Measurements from ENCODE around the gene TLX2. TPM values are rescaled to one million over a fixed set of nuclear protein-coding genes. Genes with fewer than 3 reads are reported as not detected.

Gene TLX2
- total RNA-seq, 1 donor from 2014 or later: not detected

DNA sequence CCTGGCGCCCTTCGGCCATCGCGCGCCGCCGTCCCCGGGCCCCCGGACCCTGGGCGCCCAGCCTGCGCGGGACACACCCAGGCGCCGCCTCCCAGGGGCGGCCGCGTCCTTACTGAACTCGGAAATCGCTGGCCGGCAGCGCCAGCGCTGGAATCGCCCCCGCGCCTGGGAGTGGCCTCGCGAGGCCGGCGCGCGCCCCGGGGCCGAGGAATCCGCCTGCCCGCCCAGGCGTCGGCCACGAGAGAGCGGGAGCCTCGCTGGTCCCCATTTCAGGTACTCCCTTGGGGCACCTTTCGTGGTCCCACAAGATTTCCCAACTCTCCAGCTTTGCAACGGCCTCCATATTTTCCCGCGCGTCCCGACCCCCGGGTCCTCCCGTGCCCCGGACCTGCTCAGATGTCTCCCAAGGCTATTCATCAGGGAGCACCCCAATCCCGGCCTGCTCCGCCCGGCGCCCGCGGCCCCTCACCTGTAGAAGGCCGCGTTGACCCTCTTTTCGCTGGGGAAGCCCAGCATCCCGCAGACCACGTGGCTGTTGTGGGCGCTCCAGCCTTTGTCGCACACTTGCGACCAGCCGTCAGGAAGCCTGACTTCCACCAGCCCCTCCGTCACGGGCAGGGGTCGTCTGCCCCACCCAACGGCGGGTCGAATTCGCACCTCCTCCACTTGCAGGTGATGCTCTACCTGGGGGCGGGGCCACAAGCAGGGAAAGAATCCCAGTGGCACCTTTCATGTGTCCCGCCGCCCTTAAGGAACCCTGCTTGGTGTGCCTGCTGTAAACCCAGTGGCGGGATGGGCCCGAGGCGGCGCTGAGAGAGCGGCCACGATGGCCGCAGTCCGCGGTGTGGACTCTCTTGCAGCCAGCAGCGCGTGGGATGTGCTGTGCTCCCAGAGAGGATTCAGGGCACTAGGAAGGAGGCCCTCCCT, 34.9 kb downstream of the TLX2 start:
- TF ChIP-seq, protein P1, sequence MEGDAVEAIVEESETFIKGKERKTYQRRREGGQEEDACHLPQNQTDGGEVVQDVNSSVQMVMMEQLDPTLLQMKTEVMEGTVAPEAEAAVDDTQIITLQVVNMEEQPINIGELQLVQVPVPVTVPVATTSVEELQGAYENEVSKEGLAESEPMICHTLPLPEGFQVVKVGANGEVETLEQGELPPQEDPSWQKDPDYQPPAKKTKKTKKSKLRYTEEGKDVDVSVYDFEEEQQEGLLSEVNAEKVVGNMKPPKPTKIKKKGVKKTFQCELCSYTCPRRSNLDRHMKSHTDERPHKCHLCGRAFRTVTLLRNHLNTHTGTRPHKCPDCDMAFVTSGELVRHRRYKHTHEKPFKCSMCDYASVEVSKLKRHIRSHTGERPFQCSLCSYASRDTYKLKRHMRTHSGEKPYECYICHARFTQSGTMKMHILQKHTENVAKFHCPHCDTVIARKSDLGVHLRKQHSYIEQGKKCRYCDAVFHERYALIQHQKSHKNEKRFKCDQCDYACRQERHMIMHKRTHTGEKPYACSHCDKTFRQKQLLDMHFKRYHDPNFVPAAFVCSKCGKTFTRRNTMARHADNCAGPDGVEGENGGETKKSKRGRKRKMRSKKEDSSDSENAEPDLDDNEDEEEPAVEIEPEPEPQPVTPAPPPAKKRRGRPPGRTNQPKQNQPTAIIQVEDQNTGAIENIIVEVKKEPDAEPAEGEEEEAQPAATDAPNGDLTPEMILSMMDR (IDR thresholded peaks at IDR 0.05; ENCODE audit: insufficient read depth, low read length, severe bottlenecking): no peak
- DNase-seq (ENCODE audit: low read depth): peak; percentile 40
- Histone ChIP-seq H3K36me3 (ENCODE audit: control insufficient read depth, insufficient read depth, low read length) (no peaks in the 10 kb centered on the region), H3K4me3 (ENCODE audit: low read depth, low read length) (peak overlapping the region; percentile 52), H3K27me3 (ENCODE audit: control insufficient read depth, insufficient read depth, low read length) (no peaks in the 10 kb centered on the region)
- FAIRE-seq: no peak

DNA sequence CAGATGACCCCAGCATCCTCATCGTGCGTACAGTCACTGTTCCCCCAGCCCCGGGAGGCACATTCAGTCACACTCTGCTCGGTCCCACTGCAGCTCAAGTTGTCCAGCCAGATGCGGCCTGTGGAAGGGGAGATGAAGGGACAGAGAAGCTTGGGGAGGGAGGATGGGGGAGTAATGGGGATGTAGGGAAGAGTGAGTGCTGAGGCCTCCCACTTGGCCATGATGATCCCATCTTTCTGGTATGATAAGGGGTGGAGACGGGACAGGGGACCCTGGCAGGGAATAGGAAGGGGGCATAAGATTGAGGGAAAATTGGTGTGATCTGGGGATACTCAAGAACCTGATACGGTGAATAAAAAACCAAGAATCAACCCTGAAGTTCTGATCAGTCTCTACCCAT, 36.0 kb downstream of the TLX2 start:
- Histone ChIP-seq H3K27me3 (ENCODE audit: control insufficient read depth, insufficient read depth, low read length) (no peaks in the 10 kb centered on the region), H3K36me3 (ENCODE audit: control insufficient read depth, insufficient read depth, low read length) (no peaks in the 10 kb centered on the region), H3K4me3 (ENCODE audit: low read depth, low read length) (no peak overlapping the region)
- TF ChIP-seq, protein P1 (IDR thresholded peaks at IDR 0.05; ENCODE audit: insufficient read depth, low read length, severe bottlenecking): no peak
- FAIRE-seq (no peak), DNase-seq (ENCODE audit: low read depth) (no peak)

DNA sequence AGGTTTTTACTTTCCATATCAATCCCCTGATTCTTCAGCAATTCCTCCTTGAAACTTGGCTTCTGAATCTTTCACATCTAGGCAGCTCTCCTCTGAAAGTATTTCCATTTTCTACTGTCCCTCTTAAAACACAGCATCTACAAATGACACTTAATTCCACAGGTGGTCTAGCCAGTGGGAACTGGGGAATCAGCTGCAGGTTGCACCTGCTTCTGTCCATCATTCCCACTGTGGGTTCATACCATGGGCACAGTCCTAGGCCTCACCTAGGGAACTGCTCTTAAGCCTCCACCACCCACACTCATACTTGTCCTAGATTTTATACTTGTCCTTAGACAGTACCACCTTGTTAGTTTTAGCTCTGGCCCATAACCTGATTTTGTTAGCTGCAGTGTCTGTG, 37.3 kb downstream of the TLX2 start:
- no peaks in the 10 kb centered on the region for H3K36me3 ChIP-seq (ENCODE audit: control insufficient read depth, insufficient read depth, low read length)
- no peak overlapping the region for H3K4me3 ChIP-seq (ENCODE audit: low read depth, low read length)
- FAIRE-seq: no peak
- no peak for DNase-seq (ENCODE audit: low read depth)
- no peaks in the 10 kb centered on the region for H3K27me3 ChIP-seq (ENCODE audit: control insufficient read depth, insufficient read depth, low read length)
- TF ChIP-seq, protein P1 (IDR thresholded peaks at IDR 0.05; ENCODE audit: insufficient read depth, low read length, severe bottlenecking): no peak

GRCh38 chr2:74551942-74552913, 38.0 kb downstream of the TLX2 start:
- no peak for DNase-seq (ENCODE audit: low read depth)
- TF ChIP-seq, protein P1 (IDR thresholded peaks at IDR 0.05; ENCODE audit: insufficient read depth, low read length, severe bottlenecking): no peak
- Histone ChIP-seq H3K4me3 (ENCODE audit: low read depth, low read length) (no peak overlapping the region), H3K36me3 (ENCODE audit: control insufficient read depth, insufficient read depth, low read length) (no peaks in the 10 kb centered on the region), H3K27me3 (ENCODE audit: control insufficient read depth, insufficient read depth, low read length) (no peaks in the 10 kb centered on the region)
- no peak for FAIRE-seq

- TF ChIP-seq, protein P1 (IDR thresholded peaks at IDR 0.05; ENCODE audit: insufficient read depth, low read length, severe bottlenecking): no peak
- no peak for FAIRE-seq
- Histone ChIP-seq H3K27me3 (ENCODE audit: control insufficient read depth, insufficient read depth, low read length) (no peaks in the 10 kb centered on the region), H3K4me3 (ENCODE audit: low read depth, low read length) (no peak overlapping the region), H3K36me3 (ENCODE audit: control insufficient read depth, insufficient read depth, low read length) (no peaks in the 10 kb centered on the region)
- no peak for DNase-seq (ENCODE audit: low read depth)
Measured at GRCh38 chr2:74552914-74553811, 38.9 kb downstream of the TLX2 start.
